WTC11 (cell line): ENCODE data around the gene TSHZ1. TPM values are rescaled to one million over a fixed set of nuclear protein-coding genes. Genes with fewer than 3 reads are reported as not detected.

Source experiments
- ATAC-seq: fragments of 200-7000 bp; cut with Tn5 transposase; 2 replicates; pipeline ENCODE4 v1.10.0; 2021; ENCODE audit warnings: mild to moderate bottlenecking, moderate library complexity
- CTCF ChIA-PET: fragments of 300-600 bp; sonication (Branson Sonifier 250); formaldehyde crosslinking; loops from one replicate; lab custom pipeline; 2021; ENCODE audit warnings: antibody characterized with exemption; lab: Charles Lee
- POLR2A ChIA-PET: fragments of 350-600 bp; sonication (Branson Sonifier 250); formaldehyde crosslinking; loops from one replicate; lab custom pipeline; 2021; ENCODE audit warnings: antibody characterized with exemption; lab: Charles Lee
- DNase-seq: peaks from one replicate; pipeline ENCODE4 v3.0.0; 2021; ENCODE audit warnings: low spot score
- H3K27ac Mint-ChIP-seq: 2 replicates; pipeline ENCODE4 v1.8.0; 2021; ENCODE audit warnings: mixed read lengths
- H3K27me3 Mint-ChIP-seq: 2 replicates; pipeline ENCODE4 v1.8.0; 2021; ENCODE audit warnings: low read depth, mild to moderate bottlenecking, moderate library complexity, mixed read lengths
- H3K36me3 Mint-ChIP-seq: 2 replicates; pipeline ENCODE4 v1.8.0; 2021; ENCODE audit warnings: mixed read lengths
- H3K4me1 Mint-ChIP-seq: 2 replicates; pipeline ENCODE4 v1.8.0; 2022; ENCODE audit warnings: mixed read lengths
- H3K4me3 Mint-ChIP-seq: 2 replicates; pipeline ENCODE4 v1.8.0; 2021; ENCODE audit warnings: mild to moderate bottlenecking, moderate library complexity, mixed read lengths
- H3K9me3 Mint-ChIP-seq: 2 replicates; pipeline ENCODE4 v1.8.0; 2021; ENCODE audit warnings: mixed read lengths
- ETV6 ChIP-seq: sonication (generic); formaldehyde crosslinking; IDR thresholded peaks from 2 replicates; pipeline ENCODE4 v1.8.1; 2022; ENCODE audit warnings: mild to moderate bottlenecking, missing genetic modification reagents
- FOXJ3 ChIP-seq: sonication (generic); formaldehyde crosslinking; IDR thresholded peaks from 2 replicates; pipeline ENCODE4 v1.9.0; 2021; ENCODE audit warnings: missing genetic modification reagents, mild to moderate bottlenecking, borderline replicate concordance
- JAZF1 ChIP-seq: fragments of 250-450 bp; sonication (Bioruptor Pico); IDR thresholded peaks from 2 replicates; pipeline ENCODE4 v1.9.0; 2021; ENCODE audit warnings: moderate library complexity, mild to moderate bottlenecking, inconsistent platforms
- KAT7 ChIP-seq: sonication (generic); formaldehyde crosslinking; IDR thresholded peaks from 2 replicates; pipeline ENCODE4 v1.8.1; 2023; ENCODE audit warnings: missing genetic modification reagents, mild to moderate bottlenecking, borderline replicate concordance
- MXD4 ChIP-seq: fragments of 250-450 bp; sonication (Bioruptor Pico); IDR thresholded peaks from 2 replicates; pipeline ENCODE4 v1.8.0; 2021; ENCODE audit warnings: mild to moderate bottlenecking, moderate library complexity, borderline replicate concordance
- MYBL2 ChIP-seq: sonication (generic); formaldehyde crosslinking; IDR thresholded peaks from 2 replicates; pipeline ENCODE4 v1.8.1; 2023; ENCODE audit warnings: mild to moderate bottlenecking, moderate library complexity, missing genetic modification reagents
- NR1H2 ChIP-seq: sonication (generic); formaldehyde crosslinking; IDR thresholded peaks from 2 replicates; pipeline ENCODE4 v1.9.0; 2021; ENCODE audit warnings: mild to moderate bottlenecking, moderate library complexity, missing genetic modification reagents
- SMAD3 ChIP-seq: sonication (generic); formaldehyde crosslinking; IDR thresholded peaks from 2 replicates; pipeline ENCODE4 v1.8.0; 2022; ENCODE audit warnings: missing genetic modification reagents, mild to moderate bottlenecking, borderline replicate concordance
- SOX15 ChIP-seq: fragments of 250-450 bp; sonication (Bioruptor Pico); IDR thresholded peaks from 2 replicates; pipeline ENCODE4 v1.9.0; 2021; ENCODE audit warnings: mild to moderate bottlenecking
- ZNF121 ChIP-seq: sonication (generic); formaldehyde crosslinking; IDR thresholded peaks from 2 replicates; pipeline ENCODE4 v1.8.0; 2023; ENCODE audit warnings: missing genetic modification reagents
- ZNF219 ChIP-seq: sonication (generic); formaldehyde crosslinking; IDR thresholded peaks from 2 replicates; pipeline ENCODE4 v1.8.0; 2023; ENCODE audit warnings: missing genetic modification reagents, mild to moderate bottlenecking, borderline replicate concordance
- ZNF232 ChIP-seq: sonication (generic); formaldehyde crosslinking; IDR thresholded peaks from 2 replicates; pipeline ENCODE4 v1.8.0; 2022; ENCODE audit warnings: mild to moderate bottlenecking, missing genetic modification reagents
- ZNF416 ChIP-seq: fragments of 250-450 bp; sonication (Bioruptor Pico); IDR thresholded peaks from 2 replicates; pipeline ENCODE4 v1.9.0; 2021; ENCODE audit warnings: mild to moderate bottlenecking, inconsistent platforms
- total RNA-seq: library from RNA; stranded (reverse); gene quantifications from 3 replicates; pipeline ENCODE4 v1.2.3, GENCODE V29; 2021
- TF ChIP-seq, protein P1 (sequence below): sonication (generic); formaldehyde crosslinking; IDR thresholded peaks from 2 replicates; pipeline ENCODE4 v1.8.0; 2023; ENCODE audit warnings: mild to moderate bottlenecking, missing genetic modification reagents
- TF ChIP-seq, protein P2 (sequence below): sonication (generic); formaldehyde crosslinking; conservative IDR thresholded peaks from 2 replicates; pipeline ENCODE4 v1.8.1; 2022; ENCODE audit warnings: mild to moderate bottlenecking, missing genetic modification reagents
- TF ChIP-seq, protein P3 (sequence below): sonication (generic); formaldehyde crosslinking; IDR thresholded peaks from 2 replicates; pipeline ENCODE4 v1.8.0; 2023; ENCODE audit warnings: missing genetic modification reagents
- TF ChIP-seq, protein P4 (sequence below): fragments of 250-450 bp; sonication (Bioruptor Pico); IDR thresholded peaks from 2 replicates; pipeline ENCODE4 v1.9.0; 2021; ENCODE audit warnings: mild to moderate bottlenecking, borderline replicate concordance
- TF ChIP-seq, protein P5 (sequence below): fragments of 250-450 bp; sonication (Bioruptor Pico); IDR thresholded peaks from 2 replicates; pipeline ENCODE4 v1.9.0; 2021; ENCODE audit warnings: moderate library complexity, mild to moderate bottlenecking, inconsistent platforms, borderline replicate concordance
- TF ChIP-seq, protein P6 (sequence below): fragments of 250-450 bp; sonication (Bioruptor Pico); conservative IDR thresholded peaks from 2 replicates; pipeline ENCODE4 v1.9.0; 2021; ENCODE audit warnings: mild to moderate bottlenecking

TSHZ1 gene
- total RNA-seq, 1 experiment from 2014 or later: 2.9 TPM

DNA sequence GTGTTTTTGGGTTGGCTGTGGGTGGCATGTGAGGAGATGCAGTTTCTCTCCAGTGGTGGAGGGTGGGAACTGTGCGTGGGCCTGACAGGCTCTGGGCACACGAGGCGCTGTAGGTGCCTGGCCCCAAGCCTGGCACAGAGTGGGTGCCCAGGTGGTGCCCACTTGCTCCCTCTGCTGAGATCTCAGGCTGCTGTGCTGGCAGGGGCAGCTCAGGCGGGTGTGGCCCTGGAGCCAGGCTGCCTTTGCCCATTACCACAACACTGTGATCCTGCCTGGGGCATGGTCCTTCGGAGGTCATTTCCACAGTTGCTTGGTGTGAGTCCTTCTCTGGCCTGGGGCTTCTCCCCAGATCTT, 20.4 kb downstream of the TSHZ1 start:
- POLR2A ChIA-PET: no interaction called here
- Mint-ChIP-seq H3K4me1 (peaks cover 7% of the 10 kb centered on the region), H3K4me3 (no peak overlapping the region), H3K27me3 (no peaks in the 10 kb centered on the region), H3K9me3 (no peaks in the 10 kb centered on the region), H3K27ac (no peak overlapping the region), H3K36me3 (no peaks in the 10 kb centered on the region)
- ATAC-seq: no peak
- TF ChIP-seq ZNF232 (CRISPR knock-in tag) (no peak), ZNF121 (CRISPR knock-in tag) (no peak), SOX15 (CRISPR knock-in tag) (no peak), NR1H2 (CRISPR knock-in tag) (no peak), MYBL2 (no peak), SMAD3 (CRISPR knock-in tag) (no peak), ZNF219 (no peak), MXD4 (CRISPR knock-in tag) (no peak), KAT7 (CRISPR knock-in tag) (no peak)
- TF ChIP-seq, protein P1, sequence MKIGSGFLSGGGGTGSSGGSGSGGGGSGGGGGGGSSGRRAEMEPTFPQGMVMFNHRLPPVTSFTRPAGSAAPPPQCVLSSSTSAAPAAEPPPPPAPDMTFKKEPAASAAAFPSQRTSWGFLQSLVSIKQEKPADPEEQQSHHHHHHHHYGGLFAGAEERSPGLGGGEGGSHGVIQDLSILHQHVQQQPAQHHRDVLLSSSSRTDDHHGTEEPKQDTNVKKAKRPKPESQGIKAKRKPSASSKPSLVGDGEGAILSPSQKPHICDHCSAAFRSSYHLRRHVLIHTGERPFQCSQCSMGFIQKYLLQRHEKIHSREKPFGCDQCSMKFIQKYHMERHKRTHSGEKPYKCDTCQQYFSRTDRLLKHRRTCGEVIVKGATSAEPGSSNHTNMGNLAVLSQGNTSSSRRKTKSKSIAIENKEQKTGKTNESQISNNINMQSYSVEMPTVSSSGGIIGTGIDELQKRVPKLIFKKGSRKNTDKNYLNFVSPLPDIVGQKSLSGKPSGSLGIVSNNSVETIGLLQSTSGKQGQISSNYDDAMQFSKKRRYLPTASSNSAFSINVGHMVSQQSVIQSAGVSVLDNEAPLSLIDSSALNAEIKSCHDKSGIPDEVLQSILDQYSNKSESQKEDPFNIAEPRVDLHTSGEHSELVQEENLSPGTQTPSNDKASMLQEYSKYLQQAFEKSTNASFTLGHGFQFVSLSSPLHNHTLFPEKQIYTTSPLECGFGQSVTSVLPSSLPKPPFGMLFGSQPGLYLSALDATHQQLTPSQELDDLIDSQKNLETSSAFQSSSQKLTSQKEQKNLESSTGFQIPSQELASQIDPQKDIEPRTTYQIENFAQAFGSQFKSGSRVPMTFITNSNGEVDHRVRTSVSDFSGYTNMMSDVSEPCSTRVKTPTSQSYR: no peak
- TF ChIP-seq, protein P2, sequence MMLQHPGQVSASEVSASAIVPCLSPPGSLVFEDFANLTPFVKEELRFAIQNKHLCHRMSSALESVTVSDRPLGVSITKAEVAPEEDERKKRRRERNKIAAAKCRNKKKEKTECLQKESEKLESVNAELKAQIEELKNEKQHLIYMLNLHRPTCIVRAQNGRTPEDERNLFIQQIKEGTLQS: no peak
- TF ChIP-seq, protein P3, sequence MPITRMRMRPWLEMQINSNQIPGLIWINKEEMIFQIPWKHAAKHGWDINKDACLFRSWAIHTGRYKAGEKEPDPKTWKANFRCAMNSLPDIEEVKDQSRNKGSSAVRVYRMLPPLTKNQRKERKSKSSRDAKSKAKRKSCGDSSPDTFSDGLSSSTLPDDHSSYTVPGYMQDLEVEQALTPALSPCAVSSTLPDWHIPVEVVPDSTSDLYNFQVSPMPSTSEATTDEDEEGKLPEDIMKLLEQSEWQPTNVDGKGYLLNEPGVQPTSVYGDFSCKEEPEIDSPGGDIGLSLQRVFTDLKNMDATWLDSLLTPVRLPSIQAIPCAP (CRISPR knock-in tag): no peak
- no peak for DNase-seq
- CTCF ChIA-PET: no interaction called here

DNA sequence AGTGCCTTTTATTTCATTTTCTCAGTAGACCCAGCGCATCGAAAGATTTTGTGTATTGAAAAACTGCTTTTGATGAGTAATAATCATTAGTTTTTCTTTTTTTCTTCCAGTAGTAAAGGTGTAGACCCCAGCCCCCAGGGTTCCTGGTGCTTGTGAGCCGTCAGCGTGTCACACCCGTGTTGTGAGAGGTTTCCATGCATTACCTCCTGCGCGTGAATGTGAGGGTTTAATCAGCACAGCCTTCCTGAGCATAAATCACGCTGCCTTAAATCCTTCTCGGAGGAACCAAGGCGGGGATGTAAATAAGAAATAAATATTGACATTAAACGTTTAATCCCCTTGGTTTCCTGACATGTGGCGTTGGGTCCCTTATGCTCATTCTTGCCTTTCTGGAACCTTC, 24.3 kb downstream of the TSHZ1 start:
- DNase-seq (no peak), ATAC-seq (no peak)
- TF ChIP-seq ETV6 (CRISPR knock-in tag) (no peak), ZNF219 (no peak), ZNF416 (CRISPR knock-in tag) (no peak)
- no peak overlapping the region for H3K4me3 Mint-ChIP-seq
- ChIA-PET POLR2A (no interaction called here), CTCF (no interaction called here)
- no peaks in the 10 kb centered on the region for H3K4me1 Mint-ChIP-seq
- no peaks in the 10 kb centered on the region for H3K36me3 Mint-ChIP-seq
- H3K27ac Mint-ChIP-seq: no peak overlapping the region
- H3K27me3 Mint-ChIP-seq: no peaks in the 10 kb centered on the region
- H3K9me3 Mint-ChIP-seq: peaks cover 5% of the 10 kb centered on the region; the same call in 1 of the 2 replicates

DNA sequence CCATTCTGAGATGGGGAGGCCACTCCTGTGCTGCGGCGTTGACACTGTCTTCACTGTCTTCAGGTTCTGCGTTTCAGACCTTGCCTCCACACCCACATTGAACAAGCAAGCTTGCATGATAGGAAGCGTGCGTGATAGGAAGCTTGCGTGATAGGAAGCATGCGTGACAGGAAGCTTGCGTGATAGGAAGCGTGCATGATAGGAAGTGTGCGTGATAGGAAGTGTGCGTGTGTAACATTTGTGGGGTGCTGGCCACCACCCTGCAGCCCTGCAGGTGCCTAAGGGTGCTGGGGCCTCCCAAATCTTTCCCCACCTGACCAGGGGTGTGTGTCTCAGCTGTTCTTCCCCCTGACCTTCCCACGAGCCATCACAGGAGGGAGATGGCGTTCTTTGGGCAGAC, 25.3 kb downstream of the TSHZ1 start:
- Mint-ChIP-seq H3K27me3 (no peaks in the 10 kb centered on the region), H3K4me1 (no peaks in the 10 kb centered on the region), H3K27ac (no peak overlapping the region), H3K4me3 (no peak overlapping the region), H3K9me3 (peaks cover 11% of the 10 kb centered on the region; the same call in 1 of the 2 replicates), H3K36me3 (no peaks in the 10 kb centered on the region)
- DNase-seq (no peak), ATAC-seq (no peak)
- ChIA-PET CTCF (no interaction called here), POLR2A (interaction anchor here (0.7 kb wide), 1 partner anchor 138 kb away, joined by 3 read pairs; no protein-coding TSS in a partner anchor)
- TF ChIP-seq JAZF1 (CRISPR knock-in tag) (no peak), FOXJ3 (CRISPR knock-in tag) (no peak)
- TF ChIP-seq, protein P4, sequence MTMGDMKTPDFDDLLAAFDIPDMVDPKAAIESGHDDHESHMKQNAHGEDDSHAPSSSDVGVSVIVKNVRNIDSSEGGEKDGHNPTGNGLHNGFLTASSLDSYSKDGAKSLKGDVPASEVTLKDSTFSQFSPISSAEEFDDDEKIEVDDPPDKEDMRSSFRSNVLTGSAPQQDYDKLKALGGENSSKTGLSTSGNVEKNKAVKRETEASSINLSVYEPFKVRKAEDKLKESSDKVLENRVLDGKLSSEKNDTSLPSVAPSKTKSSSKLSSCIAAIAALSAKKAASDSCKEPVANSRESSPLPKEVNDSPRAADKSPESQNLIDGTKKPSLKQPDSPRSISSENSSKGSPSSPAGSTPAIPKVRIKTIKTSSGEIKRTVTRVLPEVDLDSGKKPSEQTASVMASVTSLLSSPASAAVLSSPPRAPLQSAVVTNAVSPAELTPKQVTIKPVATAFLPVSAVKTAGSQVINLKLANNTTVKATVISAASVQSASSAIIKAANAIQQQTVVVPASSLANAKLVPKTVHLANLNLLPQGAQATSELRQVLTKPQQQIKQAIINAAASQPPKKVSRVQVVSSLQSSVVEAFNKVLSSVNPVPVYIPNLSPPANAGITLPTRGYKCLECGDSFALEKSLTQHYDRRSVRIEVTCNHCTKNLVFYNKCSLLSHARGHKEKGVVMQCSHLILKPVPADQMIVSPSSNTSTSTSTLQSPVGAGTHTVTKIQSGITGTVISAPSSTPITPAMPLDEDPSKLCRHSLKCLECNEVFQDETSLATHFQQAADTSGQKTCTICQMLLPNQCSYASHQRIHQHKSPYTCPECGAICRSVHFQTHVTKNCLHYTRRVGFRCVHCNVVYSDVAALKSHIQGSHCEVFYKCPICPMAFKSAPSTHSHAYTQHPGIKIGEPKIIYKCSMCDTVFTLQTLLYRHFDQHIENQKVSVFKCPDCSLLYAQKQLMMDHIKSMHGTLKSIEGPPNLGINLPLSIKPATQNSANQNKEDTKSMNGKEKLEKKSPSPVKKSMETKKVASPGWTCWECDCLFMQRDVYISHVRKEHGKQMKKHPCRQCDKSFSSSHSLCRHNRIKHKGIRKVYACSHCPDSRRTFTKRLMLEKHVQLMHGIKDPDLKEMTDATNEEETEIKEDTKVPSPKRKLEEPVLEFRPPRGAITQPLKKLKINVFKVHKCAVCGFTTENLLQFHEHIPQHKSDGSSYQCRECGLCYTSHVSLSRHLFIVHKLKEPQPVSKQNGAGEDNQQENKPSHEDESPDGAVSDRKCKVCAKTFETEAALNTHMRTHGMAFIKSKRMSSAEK: no peak
- TF ChIP-seq, protein P5, sequence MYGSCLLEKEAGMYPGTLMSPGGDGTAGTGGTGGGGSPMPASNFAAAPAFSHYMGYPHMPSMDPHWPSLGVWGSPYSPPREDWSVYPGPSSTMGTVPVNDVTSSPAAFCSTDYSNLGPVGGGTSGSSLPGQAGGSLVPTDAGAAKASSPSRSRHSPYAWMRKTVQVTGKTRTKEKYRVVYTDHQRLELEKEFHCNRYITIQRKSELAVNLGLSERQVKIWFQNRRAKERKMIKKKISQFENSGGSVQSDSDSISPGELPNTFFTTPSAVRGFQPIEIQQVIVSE (CRISPR knock-in tag): no peak
- TF ChIP-seq, protein P6, sequence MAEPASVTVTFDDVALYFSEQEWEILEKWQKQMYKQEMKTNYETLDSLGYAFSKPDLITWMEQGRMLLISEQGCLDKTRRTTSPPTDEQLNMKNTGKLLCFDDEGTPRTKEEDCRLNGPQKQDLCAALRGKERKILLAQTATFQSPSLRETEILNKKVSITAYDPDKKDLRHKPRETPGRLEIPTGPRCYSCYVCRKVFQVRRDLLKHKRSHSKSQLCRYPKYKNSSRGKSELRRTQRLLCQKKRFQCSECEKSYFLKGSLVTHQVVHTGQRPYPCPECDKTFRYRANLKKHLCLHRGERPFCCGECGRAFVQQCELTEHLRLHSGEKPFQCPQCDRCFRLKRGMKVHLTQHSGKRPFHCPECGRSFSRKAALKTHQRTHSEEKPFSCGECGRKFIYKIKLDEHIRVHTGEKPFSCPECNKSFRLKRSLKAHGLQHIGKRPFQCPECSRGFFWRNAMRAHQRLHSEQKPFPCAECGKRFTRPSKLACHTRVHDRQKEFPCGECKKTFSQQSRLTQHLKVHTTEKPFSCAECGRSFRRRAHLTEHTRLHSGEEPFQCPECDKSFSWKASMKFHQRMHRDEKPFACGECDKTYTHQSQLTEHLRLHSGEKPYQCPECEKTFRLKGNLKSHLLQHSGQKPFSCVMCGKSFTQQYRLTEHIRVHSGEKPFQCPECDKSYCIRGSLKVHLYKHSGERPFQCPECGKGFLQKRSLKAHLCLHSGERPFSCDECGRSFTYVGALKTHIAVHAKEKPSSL (CRISPR knock-in tag): no peak
